A673 (cell line): ENCODE measurements around the gene CHEK1. TPM values are rescaled to one million over a fixed set of nuclear protein-coding genes. Genes with fewer than 3 reads are reported as not detected.
A peak's percentile ranks its signal among the peaks of the same experiment; 100 is the strongest.

Experiments used
- BruUV-seq: library from RNA; stranded (reverse); fragments of 400-500 nt; replicated peaks from 2 replicates; lab custom pipeline; 2021; lab: Mats Ljungman, UMichigan
- CTCF ChIA-PET: fragments of 300-600 bp; sonication (Branson Sonifier 250); formaldehyde crosslinking; loops from one replicate; lab custom pipeline; 2022; ENCODE audit warnings: antibody characterized with exemption; lab: Charles Lee
- POLR2A ChIA-PET: fragments of 300-600 bp; sonication (Branson Sonifier 250); formaldehyde crosslinking; loops from one replicate; lab custom pipeline; 2022; ENCODE audit warnings: antibody characterized with exemption; ENCODE audit not compliant: low non-redundant PET; lab: Charles Lee
- DNase-seq: peaks from one replicate; pipeline ENCODE4 v3.0.0-alpha.2; 2015; ENCODE audit warnings: low spot score
- H3K27ac ChIP-seq: fragments of 200-600 bp; sonication (generic); 2 replicates; pipeline ENCODE4 v1.5.1; 2016; ENCODE audit warnings: mixed run types, low read depth, mild to moderate bottlenecking, mixed read lengths, antibody characterized with exemption, low read length; ENCODE audit not compliant: poor library complexity, severe bottlenecking
- H3K27me3 ChIP-seq: fragments of 200-600 bp; sonication (generic); replicated peaks from 2 replicates; pipeline ENCODE4 v1.6.1; 2017; ENCODE audit warnings: mixed run types, low read depth, mild to moderate bottlenecking, mixed read lengths, antibody characterized with exemption, low read length; ENCODE audit not compliant: insufficient read depth, poor library complexity
- H3K36me3 ChIP-seq: fragments of 200-600 bp; sonication (generic); 2 replicates; pipeline ENCODE4 v1.6.1; 2016; ENCODE audit warnings: mixed run types, mild to moderate bottlenecking, mixed read lengths, antibody characterized with exemption, low read length; ENCODE audit not compliant: insufficient read depth, poor library complexity, severe bottlenecking
- H3K4me1 ChIP-seq: fragments of 200-600 bp; sonication (generic); 2 replicates; pipeline ENCODE4 v1.6.1; 2017; ENCODE audit warnings: mixed run types, mild to moderate bottlenecking, mixed read lengths, antibody characterized with exemption, low read length; ENCODE audit not compliant: insufficient read depth, poor library complexity, severe bottlenecking
- H3K4me3 ChIP-seq: fragments of 200-600 bp; sonication (generic); 2 replicates; pipeline ENCODE4 v1.5.1; 2016; ENCODE audit warnings: low read depth, mixed run types, mild to moderate bottlenecking, mixed read lengths, low read length; ENCODE audit not compliant: poor library complexity, severe bottlenecking
- H3K9me3 ChIP-seq: fragments of 200-600 bp; sonication (generic); 2 replicates; pipeline ENCODE4 v1.6.1; 2016; ENCODE audit warnings: mixed run types, low read depth, mild to moderate bottlenecking, mixed read lengths, antibody characterized with exemption, low read length; ENCODE audit not compliant: poor library complexity, severe bottlenecking
- CTCF ChIP-seq: fragments of 300-800, 200-600 bp; sonication (generic); conservative IDR thresholded peaks from 2 replicates; pipeline ENCODE4 v1.5.1; 2017; ENCODE audit warnings: low read depth, mild to moderate bottlenecking, antibody characterized with exemption, low read length, moderate library complexity, mixed read lengths
- EZH2 ChIP-seq: fragments of 200-600 bp; sonication (generic); IDR thresholded peaks from 2 replicates; pipeline ENCODE4 v1.6.1; 2017; ENCODE audit warnings: borderline replicate concordance, low read depth, mild to moderate bottlenecking, mixed read lengths, antibody characterized with exemption, low read length; ENCODE audit not compliant: poor library complexity, severe bottlenecking
- intact Hi-C: fragments of 100-400 bp; cut with micrococcal nuclease; formaldehyde crosslinking; loops from one replicate; pipeline ENCODE4 v1.10.0; 2022; ENCODE audit not compliant: unreplicated experiment
- total RNA-seq: library from RNA; stranded (reverse); gene quantifications from 2 replicates; pipeline ENCODE4 v1.2.3, GENCODE V29; 2021

Gene CHEK1
- total RNA-seq, 1 experiment from 2014 or later: 135 TPM

DNA sequence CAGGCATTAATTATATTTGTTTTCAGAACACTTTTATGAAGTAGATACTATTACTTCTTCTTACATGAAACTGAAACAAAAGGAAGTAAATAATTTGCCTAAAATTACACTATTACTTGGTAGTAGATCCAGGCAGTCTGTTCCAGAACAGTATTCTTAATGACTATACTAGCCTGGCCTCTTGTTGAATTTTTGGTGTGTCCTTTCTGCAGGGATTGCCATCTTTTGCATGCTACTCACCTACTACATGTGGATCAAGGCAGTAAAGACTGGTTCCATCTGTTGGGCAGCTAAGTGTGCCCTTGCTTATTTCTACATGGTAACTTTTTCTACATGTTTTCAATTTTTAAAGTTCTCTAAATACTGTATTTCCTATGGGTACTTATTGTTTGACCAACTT, 19.5 kb upstream of the CHEK1 start:
- no peak overlapping the region for H3K27ac ChIP-seq
- no TSS peak for BruUV-seq
- no peak for DNase-seq
- ChIA-PET POLR2A (no interaction called here), CTCF (no interaction called here)
- H3K27me3 ChIP-seq: no peaks in the 10 kb centered on the region
- H3K4me3 ChIP-seq: no peak overlapping the region
- H3K36me3 ChIP-seq: peaks cover 100% of the 10 kb centered on the region
- TF ChIP-seq EZH2: no peak
- no peak for TF ChIP-seq CTCF
- intact Hi-C loops: no loop called here
- no peaks in the 10 kb centered on the region for H3K4me1 ChIP-seq
- no peaks in the 10 kb centered on the region for H3K9me3 ChIP-seq

DNA sequence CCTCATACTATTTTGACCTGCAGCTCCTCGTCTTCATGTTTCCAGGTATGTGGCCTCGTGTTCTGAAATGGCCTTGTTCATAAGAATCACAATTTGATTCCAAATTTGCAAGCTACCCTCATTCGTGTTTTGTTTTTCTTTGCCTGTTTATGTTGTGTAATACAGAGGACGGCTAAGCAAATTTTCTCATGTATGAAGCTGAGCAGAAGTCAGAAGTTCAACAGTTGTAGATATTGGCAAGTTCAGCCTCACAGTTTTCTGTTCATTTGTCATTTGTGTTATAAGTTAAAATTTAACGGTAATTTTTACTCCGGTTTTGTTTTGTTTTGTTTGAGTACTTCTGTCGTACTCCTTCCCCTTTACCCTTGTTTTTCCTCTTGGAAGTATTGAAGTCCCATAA, 15.4 kb upstream of the CHEK1 start:
- Histone ChIP-seq H3K4me3 (no peak overlapping the region), H3K36me3 (peaks cover 99% of the 10 kb centered on the region), H3K4me1 (no peaks in the 10 kb centered on the region), H3K9me3 (no peaks in the 10 kb centered on the region), H3K27ac (no peak overlapping the region), H3K27me3 (no peaks in the 10 kb centered on the region)
- ChIA-PET CTCF (no interaction called here), POLR2A (no interaction called here)
- no peak for TF ChIP-seq EZH2
- BruUV-seq: no TSS peak
- intact Hi-C loops: no loop called here
- DNase-seq: no peak

- H3K27me3 ChIP-seq: no peaks in the 10 kb centered on the region
- no peaks in the 10 kb centered on the region for H3K4me1 ChIP-seq
- no peak overlapping the region for H3K4me3 ChIP-seq
- H3K36me3 ChIP-seq: peaks cover 91% of the 10 kb centered on the region
- intact Hi-C loops: no loop called here
- H3K27ac ChIP-seq: no peak overlapping the region
- ChIA-PET POLR2A (no interaction called here), CTCF (no interaction called here)
- no peak for TF ChIP-seq EZH2
- TF ChIP-seq CTCF: no peak
- no TSS peak for BruUV-seq
- no peak for DNase-seq
- H3K9me3 ChIP-seq: no peaks in the 10 kb centered on the region
Observed at GRCh38 chr11:125618383-125618782, 6.6 kb upstream of the CHEK1 start.

DNA sequence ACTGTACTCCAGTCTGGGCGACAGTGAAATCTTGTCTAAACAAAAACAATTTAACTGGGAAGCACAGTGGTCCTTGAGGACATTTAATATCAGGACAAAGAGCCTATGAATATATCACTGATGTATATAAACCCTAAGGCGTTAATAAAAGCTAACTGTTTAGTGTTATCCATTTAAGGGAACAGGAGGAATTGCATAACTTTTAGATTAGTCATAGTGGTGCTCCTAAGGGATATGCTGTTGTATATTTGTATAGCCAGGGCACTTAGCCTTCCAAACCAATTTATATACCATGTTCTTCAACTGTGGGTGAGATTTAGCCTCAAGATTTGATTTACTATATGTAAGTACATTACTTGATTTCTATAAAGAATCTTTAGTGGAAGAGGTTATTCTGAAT, 3.0 kb upstream of the CHEK1 start:
- Histone ChIP-seq H3K9me3 (no peaks in the 10 kb centered on the region), H3K27ac (no peak overlapping the region), H3K4me1 (peaks cover 7% of the 10 kb centered on the region), H3K4me3 (no peak overlapping the region), H3K27me3 (no peaks in the 10 kb centered on the region), H3K36me3 (peaks cover 56% of the 10 kb centered on the region)
- intact Hi-C loops: no loop called here
- ChIA-PET CTCF (no interaction called here), POLR2A (no interaction called here)
- peak; percentile 28 for DNase-seq
- TF ChIP-seq EZH2: no peak
- TF ChIP-seq CTCF: no peak
- no TSS peak for BruUV-seq
